GM19099 (cell line): Measurements from ENCODE around the gene ATXN1.

ENCODE experiments used
- POLR2A ChIP-seq: IDR thresholded peaks from 3 replicates; pipeline ENCODE4 v1.6.1; 2011; ENCODE audit warnings: low read depth; ENCODE audit not compliant: insufficient read length; ENCODE audit errors: extremely low read depth

The ATXN1 gene

GRCh38 chr6:16402581-16402900, 358.7 kb downstream of the ATXN1 start:
- TF ChIP-seq POLR2A: no peak

DNA sequence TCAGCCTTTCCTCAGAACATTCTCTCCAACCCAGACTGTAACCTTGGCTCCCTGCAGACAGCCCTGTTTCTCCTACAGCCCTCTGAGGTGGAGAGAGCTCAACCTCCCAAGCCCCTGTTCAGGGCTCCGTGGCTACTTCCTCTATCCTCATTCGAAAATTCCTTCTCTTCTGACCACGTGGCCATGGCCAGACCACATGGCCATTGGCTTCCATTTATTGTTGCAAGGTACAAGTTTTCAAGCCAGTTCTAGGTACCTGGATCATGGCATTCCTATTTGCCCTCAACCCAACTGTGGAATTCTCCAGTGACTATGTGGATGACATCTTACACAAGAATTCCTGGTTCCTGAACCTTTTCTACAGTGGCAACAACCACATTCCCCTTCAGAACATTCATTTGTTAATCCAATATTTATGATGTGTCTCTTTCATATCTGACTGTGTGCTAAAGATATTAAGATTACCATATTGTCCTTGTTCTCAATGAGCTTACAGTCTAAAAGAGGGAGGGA, 361.0 kb downstream of the ATXN1 start:
- no peak for TF ChIP-seq POLR2A

GRCh38 chr6:16399695-16400094, 361.6 kb downstream of the ATXN1 start:
- TF ChIP-seq POLR2A: no peak

GRCh38 chr6:16399158-16399557, 362.1 kb downstream of the ATXN1 start:
- TF ChIP-seq POLR2A: no peak

DNA sequence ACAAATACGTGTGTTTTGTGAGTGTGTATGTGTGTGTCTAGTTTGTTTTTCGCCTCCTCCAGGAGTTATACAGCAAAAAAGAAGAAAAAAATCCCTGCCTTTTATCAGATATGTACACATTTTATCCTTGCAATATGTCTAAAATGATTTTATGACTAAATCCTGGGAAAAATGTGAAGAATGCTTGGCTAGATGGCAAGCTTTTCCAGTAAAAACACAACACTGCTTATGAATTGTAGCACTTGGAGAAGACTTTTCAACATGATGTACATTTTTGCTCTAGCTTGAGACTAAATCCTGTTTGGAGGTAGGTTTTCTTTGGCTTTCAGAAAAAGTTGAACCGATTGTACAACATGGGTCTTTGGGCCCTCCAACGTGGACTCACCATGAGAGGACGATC, 362.7 kb downstream of the ATXN1 start:
- TF ChIP-seq POLR2A: no peak

- no peak for TF ChIP-seq POLR2A
Measured at GRCh38 chr6:16397623-16398022, 363.6 kb downstream of the ATXN1 start.

- no peak for TF ChIP-seq POLR2A
Measured at GRCh38 chr6:16396497-16397319, 364.6 kb downstream of the ATXN1 start.

- no peak for TF ChIP-seq POLR2A
Measured at GRCh38 chr6:16394632-16395031, 366.6 kb downstream of the ATXN1 start.

- no peak for TF ChIP-seq POLR2A
Measured at GRCh38 chr6:16393326-16393725, 367.9 kb downstream of the ATXN1 start.

DNA sequence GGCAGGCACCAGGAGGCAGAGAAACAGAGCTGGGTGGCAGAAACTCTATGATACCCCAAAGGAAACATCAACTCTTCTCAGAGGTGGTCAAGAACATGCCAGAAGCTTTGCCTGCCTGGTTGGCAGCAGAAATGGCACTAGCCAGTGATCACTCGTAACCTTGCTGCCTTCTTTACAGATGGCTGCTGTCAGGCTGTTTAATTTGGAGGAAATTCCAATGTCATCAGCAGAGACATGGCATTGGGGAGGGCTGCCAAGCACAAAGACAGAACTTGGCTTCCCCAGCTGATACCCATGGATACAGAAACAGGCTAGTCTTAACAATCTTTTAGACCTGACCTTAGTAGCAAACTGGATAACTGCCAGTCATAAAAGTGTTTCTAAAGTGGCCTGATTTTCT, 369.2 kb downstream of the ATXN1 start:
- TF ChIP-seq POLR2A: no peak

GRCh38 chr6:16391451-16391912, 369.8 kb downstream of the ATXN1 start:
- TF ChIP-seq POLR2A: no peak

DNA sequence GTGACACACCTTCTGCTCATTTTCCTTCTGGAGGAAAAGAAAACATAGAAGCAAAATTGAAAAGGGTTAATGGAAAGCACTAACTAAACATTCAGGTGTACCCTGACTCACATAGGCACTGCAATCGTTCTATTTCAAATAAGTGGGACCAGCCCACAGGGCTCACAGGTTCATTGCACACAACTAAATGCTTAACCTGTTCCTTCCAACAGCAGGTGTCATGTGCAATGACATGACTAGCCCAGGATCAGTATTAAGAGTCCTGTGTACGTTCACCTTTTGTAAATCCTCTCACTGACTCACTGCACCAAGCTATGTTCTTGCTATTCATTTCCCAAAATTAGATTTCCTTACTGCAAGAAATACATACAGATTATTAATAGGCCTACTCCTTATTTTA, 371.6 kb downstream of the ATXN1 start:
- no peak for TF ChIP-seq POLR2A

- TF ChIP-seq POLR2A: no peak
Measured at GRCh38 chr6:16388488-16388887, 372.8 kb downstream of the ATXN1 start.

DNA sequence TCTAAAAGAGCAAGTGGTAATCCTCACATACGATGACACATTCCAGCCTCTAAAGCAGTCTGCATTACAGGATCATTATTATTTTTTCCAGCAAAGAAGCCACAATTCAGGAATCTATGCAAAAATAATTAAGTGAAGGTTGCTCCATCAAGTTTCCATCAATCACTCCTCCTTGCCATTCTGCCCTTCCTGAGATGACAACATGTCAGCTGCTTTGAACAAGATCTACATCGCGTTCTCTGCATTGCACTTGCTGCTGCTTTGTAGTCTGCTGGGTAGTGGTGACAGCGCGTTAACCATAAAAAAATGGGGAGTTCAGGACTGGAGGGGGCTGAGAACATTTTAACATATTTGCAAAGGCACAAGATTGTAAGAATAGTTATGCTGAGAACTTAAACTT, 375.2 kb downstream of the ATXN1 start:
- no peak for TF ChIP-seq POLR2A

- TF ChIP-seq POLR2A: no peak
Measured at GRCh38 chr6:16383607-16384206, 377.6 kb downstream of the ATXN1 start.

DNA sequence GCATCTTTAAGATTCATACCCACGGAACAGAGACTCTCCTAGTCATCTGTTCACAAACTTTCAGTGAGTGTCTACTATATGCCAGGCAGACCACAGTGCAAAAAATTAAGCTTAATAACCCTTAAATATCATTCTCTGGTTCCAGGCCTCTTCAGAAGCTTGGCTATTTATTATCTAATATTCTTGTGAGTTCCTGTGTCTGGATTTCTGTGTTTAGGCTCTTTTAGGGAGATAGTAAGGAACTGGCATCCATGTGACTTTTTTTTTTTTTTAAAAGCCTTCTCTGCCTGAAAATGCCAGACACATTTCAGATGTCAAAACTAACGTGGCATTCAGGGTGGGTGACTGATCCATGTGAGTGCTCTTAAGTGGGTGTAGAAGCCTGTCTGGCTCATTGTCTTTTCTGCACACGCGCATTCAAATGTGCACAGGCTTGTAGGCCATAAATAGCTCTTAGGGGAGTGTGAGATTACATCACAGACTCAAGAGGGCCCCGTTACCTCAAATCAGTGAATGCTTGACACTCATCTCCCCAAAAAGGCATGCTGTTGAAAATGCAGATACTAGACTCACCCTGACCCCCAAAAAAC, 380.9 kb downstream of the ATXN1 start:
- TF ChIP-seq POLR2A: no peak
